HEK293 (cell line): Measurements from ENCODE around the gene TPD52L2.

Source experiments
- ATF2 ChIP-seq: fragments of 450-650 bp; formaldehyde crosslinking; IDR thresholded peaks from 2 replicates; pipeline ENCODE4 v1.5.1; 2016; ENCODE audit warnings: missing biosample characterization, missing genetic modification characterization, low read depth
- GLIS2 ChIP-seq: fragments of 450-650 bp; formaldehyde crosslinking; IDR thresholded peaks from 2 replicates; pipeline ENCODE4 v1.5.1; 2016; ENCODE audit warnings: missing biosample characterization, missing genetic modification characterization
- KLF10 ChIP-seq: fragments of 450-650 bp; IDR thresholded peaks from 2 replicates; pipeline ENCODE4 v1.5.1; 2018; ENCODE audit warnings: missing biosample characterization, mild to moderate bottlenecking, missing genetic modification characterization
- SCRT1 ChIP-seq: fragments of 450-650 bp; formaldehyde crosslinking; IDR thresholded peaks from 2 replicates; pipeline ENCODE4 v1.5.1; 2016; ENCODE audit warnings: missing biosample characterization, missing genetic modification characterization, borderline replicate concordance
- TSHZ1 ChIP-seq: fragments of 450-650 bp; formaldehyde crosslinking; IDR thresholded peaks from 2 replicates; pipeline ENCODE4 v1.5.1; 2016; ENCODE audit warnings: missing biosample characterization, missing genetic modification characterization, borderline replicate concordance
- ZBTB7A ChIP-seq: fragments of 450-650 bp; formaldehyde crosslinking; IDR thresholded peaks from 2 replicates; pipeline ENCODE4 v1.5.1; 2016; ENCODE audit warnings: low read depth, missing biosample characterization, missing genetic modification characterization
- ZNF138 ChIP-seq: fragments of 450-650 bp; formaldehyde crosslinking; IDR thresholded peaks from 2 replicates; pipeline ENCODE4 v1.5.1; 2016; ENCODE audit warnings: missing biosample characterization, missing genetic modification characterization, borderline replicate concordance
- ZNF16 ChIP-seq: fragments of 450-650 bp; formaldehyde crosslinking; IDR thresholded peaks from 2 replicates; pipeline ENCODE4 v1.5.1; 2016; ENCODE audit warnings: low read depth, missing biosample characterization, missing genetic modification characterization
- ZNF175 ChIP-seq: fragments of 450-650 bp; formaldehyde crosslinking; IDR thresholded peaks from 2 replicates; pipeline ENCODE4 v1.5.1; 2016; ENCODE audit warnings: missing biosample characterization, missing genetic modification characterization
- ZNF223 ChIP-seq: fragments of 450-650 bp; formaldehyde crosslinking; IDR thresholded peaks from 2 replicates; pipeline ENCODE4 v1.5.1; 2016; ENCODE audit warnings: missing biosample characterization, missing genetic modification characterization
- ZNF366 ChIP-seq: fragments of 450-650 bp; formaldehyde crosslinking; conservative IDR thresholded peaks from 2 replicates; pipeline ENCODE4 v1.5.1; 2016; ENCODE audit warnings: missing biosample characterization, missing genetic modification characterization
- ZNF433 ChIP-seq: fragments of 450-650 bp; formaldehyde crosslinking; IDR thresholded peaks from 2 replicates; pipeline ENCODE4 v1.5.1; 2016; ENCODE audit warnings: missing biosample characterization, missing genetic modification characterization, low read depth
- ZNF629 ChIP-seq: fragments of 450-650 bp; formaldehyde crosslinking; IDR thresholded peaks from 2 replicates; pipeline ENCODE4 v1.5.1; 2017; ENCODE audit warnings: missing biosample characterization, missing genetic modification characterization
- ZNF701 ChIP-seq: fragments of 450-650 bp; formaldehyde crosslinking; IDR thresholded peaks from 2 replicates; pipeline ENCODE4 v1.5.1; 2016; ENCODE audit warnings: missing biosample characterization, missing genetic modification characterization
- ZSCAN16 ChIP-seq: fragments of 450-650 bp; formaldehyde crosslinking; IDR thresholded peaks from 2 replicates; pipeline ENCODE4 v1.5.1; 2016; ENCODE audit warnings: missing biosample characterization, missing genetic modification characterization
- ZSCAN4 ChIP-seq: fragments of 450-650 bp; formaldehyde crosslinking; IDR thresholded peaks from 2 replicates; pipeline ENCODE4 v1.5.1; 2017; ENCODE audit warnings: missing biosample characterization, missing genetic modification characterization
- ZSCAN5A ChIP-seq: fragments of 450-650 bp; formaldehyde crosslinking; IDR thresholded peaks from 2 replicates; pipeline ENCODE4 v1.5.1; 2016; ENCODE audit warnings: missing biosample characterization, missing genetic modification characterization
- TF ChIP-seq, protein P1 (sequence below): fragments of 450-650 bp; formaldehyde crosslinking; IDR thresholded peaks from 2 replicates; pipeline ENCODE4 v1.5.1; 2016; ENCODE audit warnings: missing biosample characterization, missing genetic modification characterization
- TF ChIP-seq, protein P2 (sequence below): fragments of 450-650 bp; formaldehyde crosslinking; IDR thresholded peaks from 2 replicates; pipeline ENCODE4 v1.5.1; 2016; ENCODE audit warnings: missing biosample characterization, missing genetic modification characterization
- TF ChIP-seq, protein P3 (sequence below): fragments of 450-650 bp; formaldehyde crosslinking; IDR thresholded peaks from 2 replicates; pipeline ENCODE4 v1.5.1; 2016; ENCODE audit warnings: missing biosample characterization, missing genetic modification characterization
- TF ChIP-seq, protein P4 (sequence below): fragments of 450-650 bp; IDR thresholded peaks from 2 replicates; pipeline ENCODE4 v1.5.1; 2018; ENCODE audit warnings: missing biosample characterization, mild to moderate bottlenecking, missing genetic modification characterization
- TF ChIP-seq, protein P5 (sequence below): fragments of 450-650 bp; formaldehyde crosslinking; IDR thresholded peaks from 2 replicates; pipeline ENCODE4 v1.5.1; 2017; ENCODE audit warnings: missing biosample characterization, missing genetic modification characterization

Gene TPD52L2

DNA sequence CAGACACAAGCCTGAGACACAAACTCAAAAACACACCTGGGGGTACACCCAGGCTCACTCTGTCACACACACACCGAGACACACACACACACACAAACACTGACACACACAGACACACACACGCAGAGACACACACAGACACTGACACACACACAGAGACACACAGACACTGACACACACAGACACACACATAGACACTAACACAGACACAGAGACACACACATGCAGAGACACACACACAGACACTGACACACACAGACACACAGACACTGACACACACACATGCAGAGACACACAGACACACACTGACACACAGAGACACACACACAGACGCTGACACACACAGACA, 18.2 kb upstream of the TPD52L2 start (continued):
- TF ChIP-seq, protein P1, sequence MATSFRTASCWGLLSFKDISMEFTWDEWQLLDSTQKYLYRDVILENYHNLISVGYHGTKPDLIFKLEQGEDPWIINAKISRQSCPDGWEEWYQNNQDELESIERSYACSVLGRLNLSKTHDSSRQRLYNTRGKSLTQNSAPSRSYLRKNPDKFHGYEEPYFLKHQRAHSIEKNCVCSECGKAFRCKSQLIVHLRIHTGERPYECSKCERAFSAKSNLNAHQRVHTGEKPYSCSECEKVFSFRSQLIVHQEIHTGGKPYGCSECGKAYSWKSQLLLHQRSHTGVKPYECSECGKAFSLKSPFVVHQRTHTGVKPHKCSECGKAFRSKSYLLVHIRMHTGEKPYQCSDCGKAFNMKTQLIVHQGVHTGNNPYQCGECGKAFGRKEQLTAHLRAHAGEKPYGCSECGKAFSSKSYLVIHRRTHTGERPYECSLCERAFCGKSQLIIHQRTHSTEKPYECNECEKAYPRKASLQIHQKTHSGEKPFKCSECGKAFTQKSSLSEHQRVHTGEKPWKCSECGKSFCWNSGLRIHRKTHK: no peak
- TF ChIP-seq ZNF175 (tag by site-specific recombination) (no peak), ZSCAN5A (tag by site-specific recombination) (no peak), ZNF366 (no peak), ZNF701 (tag by site-specific recombination) (no peak), ZNF433 (no peak), KLF10 (tag by site-specific recombination) (no peak), ZSCAN16 (tag by site-specific recombination) (no peak), ZNF223 (tag by site-specific recombination) (no peak), ZBTB7A (no peak), ZNF629 (tag by site-specific recombination) (no peak), SCRT1 (tag by site-specific recombination) (no peak), TSHZ1 (tag by site-specific recombination) (no peak), GLIS2 (tag by site-specific recombination) (no peak), ZNF138 (tag by site-specific recombination) (no peak), ZSCAN4 (peak; percentile 100), ZNF16 (no peak), ATF2 (tag by site-specific recombination) (no peak)
- TF ChIP-seq, protein P2, sequence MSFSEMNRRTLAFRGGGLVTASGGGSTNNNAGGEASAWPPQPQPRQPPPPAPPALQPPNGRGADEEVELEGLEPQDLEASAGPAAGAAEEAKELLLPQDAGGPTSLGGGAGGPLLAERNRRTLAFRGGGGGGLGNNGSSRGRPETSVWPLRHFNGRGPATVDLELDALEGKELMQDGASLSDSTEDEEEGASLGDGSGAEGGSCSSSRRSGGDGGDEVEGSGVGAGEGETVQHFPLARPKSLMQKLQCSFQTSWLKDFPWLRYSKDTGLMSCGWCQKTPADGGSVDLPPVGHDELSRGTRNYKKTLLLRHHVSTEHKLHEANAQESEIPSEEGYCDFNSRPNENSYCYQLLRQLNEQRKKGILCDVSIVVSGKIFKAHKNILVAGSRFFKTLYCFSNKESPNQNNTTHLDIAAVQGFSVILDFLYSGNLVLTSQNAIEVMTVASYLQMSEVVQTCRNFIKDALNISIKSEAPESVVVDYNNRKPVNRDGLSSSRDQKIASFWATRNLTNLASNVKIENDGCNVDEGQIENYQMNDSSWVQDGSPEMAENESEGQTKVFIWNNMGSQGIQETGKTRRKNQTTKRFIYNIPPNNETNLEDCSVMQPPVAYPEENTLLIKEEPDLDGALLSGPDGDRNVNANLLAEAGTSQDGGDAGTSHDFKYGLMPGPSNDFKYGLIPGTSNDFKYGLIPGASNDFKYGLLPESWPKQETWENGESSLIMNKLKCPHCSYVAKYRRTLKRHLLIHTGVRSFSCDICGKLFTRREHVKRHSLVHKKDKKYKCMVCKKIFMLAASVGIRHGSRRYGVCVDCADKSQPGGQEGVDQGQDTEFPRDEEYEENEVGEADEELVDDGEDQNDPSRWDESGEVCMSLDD: peak; percentile 66
- TF ChIP-seq, protein P3, sequence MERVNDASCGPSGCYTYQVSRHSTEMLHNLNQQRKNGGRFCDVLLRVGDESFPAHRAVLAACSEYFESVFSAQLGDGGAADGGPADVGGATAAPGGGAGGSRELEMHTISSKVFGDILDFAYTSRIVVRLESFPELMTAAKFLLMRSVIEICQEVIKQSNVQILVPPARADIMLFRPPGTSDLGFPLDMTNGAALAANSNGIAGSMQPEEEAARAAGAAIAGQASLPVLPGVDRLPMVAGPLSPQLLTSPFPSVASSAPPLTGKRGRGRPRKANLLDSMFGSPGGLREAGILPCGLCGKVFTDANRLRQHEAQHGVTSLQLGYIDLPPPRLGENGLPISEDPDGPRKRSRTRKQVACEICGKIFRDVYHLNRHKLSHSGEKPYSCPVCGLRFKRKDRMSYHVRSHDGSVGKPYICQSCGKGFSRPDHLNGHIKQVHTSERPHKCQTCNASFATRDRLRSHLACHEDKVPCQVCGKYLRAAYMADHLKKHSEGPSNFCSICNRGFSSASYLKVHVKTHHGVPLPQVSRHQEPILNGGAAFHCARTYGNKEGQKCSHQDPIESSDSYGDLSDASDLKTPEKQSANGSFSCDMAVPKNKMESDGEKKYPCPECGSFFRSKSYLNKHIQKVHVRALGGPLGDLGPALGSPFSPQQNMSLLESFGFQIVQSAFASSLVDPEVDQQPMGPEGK (tag by site-specific recombination): no peak
- TF ChIP-seq, protein P4, sequence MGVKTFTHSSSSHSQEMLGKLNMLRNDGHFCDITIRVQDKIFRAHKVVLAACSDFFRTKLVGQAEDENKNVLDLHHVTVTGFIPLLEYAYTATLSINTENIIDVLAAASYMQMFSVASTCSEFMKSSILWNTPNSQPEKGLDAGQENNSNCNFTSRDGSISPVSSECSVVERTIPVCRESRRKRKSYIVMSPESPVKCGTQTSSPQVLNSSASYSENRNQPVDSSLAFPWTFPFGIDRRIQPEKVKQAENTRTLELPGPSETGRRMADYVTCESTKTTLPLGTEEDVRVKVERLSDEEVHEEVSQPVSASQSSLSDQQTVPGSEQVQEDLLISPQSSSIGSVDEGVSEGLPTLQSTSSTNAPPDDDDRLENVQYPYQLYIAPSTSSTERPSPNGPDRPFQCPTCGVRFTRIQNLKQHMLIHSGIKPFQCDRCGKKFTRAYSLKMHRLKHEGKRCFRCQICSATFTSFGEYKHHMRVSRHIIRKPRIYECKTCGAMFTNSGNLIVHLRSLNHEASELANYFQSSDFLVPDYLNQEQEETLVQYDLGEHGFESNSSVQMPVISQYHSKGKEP (tag by site-specific recombination): no peak
- TF ChIP-seq, protein P5, sequence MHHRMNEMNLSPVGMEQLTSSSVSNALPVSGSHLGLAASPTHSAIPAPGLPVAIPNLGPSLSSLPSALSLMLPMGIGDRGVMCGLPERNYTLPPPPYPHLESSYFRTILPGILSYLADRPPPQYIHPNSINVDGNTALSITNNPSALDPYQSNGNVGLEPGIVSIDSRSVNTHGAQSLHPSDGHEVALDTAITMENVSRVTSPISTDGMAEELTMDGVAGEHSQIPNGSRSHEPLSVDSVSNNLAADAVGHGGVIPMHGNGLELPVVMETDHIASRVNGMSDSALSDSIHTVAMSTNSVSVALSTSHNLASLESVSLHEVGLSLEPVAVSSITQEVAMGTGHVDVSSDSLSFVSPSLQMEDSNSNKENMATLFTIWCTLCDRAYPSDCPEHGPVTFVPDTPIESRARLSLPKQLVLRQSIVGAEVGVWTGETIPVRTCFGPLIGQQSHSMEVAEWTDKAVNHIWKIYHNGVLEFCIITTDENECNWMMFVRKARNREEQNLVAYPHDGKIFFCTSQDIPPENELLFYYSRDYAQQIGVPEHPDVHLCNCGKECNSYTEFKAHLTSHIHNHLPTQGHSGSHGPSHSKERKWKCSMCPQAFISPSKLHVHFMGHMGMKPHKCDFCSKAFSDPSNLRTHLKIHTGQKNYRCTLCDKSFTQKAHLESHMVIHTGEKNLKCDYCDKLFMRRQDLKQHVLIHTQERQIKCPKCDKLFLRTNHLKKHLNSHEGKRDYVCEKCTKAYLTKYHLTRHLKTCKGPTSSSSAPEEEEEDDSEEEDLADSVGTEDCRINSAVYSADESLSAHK (tag by site-specific recombination): no peak
